Panc1 (cell line): ENCODE results near the gene NTM. TPM values are rescaled to one million over a fixed set of nuclear protein-coding genes. Genes with fewer than 3 reads are reported as not detected.

Experiments
- ATAC-seq: fragments of 200-7000 bp; cut with Tn5 transposase; 2 replicates; pipeline ENCODE4 v1.9.1; 2020; ENCODE audit warnings: mild to moderate bottlenecking, moderate library complexity
- BruUV-seq: library from RNA; stranded (reverse); fragments of 400-500 nt; replicated peaks from 2 replicates; lab custom pipeline; 2021; lab: Mats Ljungman, UMichigan
- CTCF ChIA-PET: fragments of 300-600 bp; sonication (Branson Sonifier 250); formaldehyde crosslinking; loops from one replicate; lab custom pipeline; 2022; ENCODE audit warnings: antibody characterized with exemption; lab: Charles Lee
- POLR2A ChIA-PET: fragments of 300-600 bp; sonication (Branson Sonifier 250); formaldehyde crosslinking; loops from one replicate; lab custom pipeline; 2022; ENCODE audit warnings: antibody characterized with exemption; lab: Charles Lee
- DNase-seq: peaks from one replicate; pipeline ENCODE4 v3.0.0-alpha.2; 2010; ENCODE audit warnings: low read depth, low spot score
- H3K27ac ChIP-seq: 2 replicates; pipeline ENCODE4 v1.5.1; 2011; ENCODE audit warnings: mild to moderate bottlenecking, low read length, inconsistent platforms
- H3K27me3 ChIP-seq: fragments of 200-500 bp; sonication (Bioruptor generic); 2 replicates; pipeline ENCODE4 v1.6.0; 2014; ENCODE audit warnings: low read length, inconsistent platforms; ENCODE audit not compliant: control insufficient read depth, insufficient read depth
- H3K36me3 ChIP-seq: fragments of 200-500 bp; sonication (Bioruptor generic); 2 replicates; pipeline ENCODE4 v1.5.1; 2014; ENCODE audit warnings: inconsistent platforms, mild to moderate bottlenecking, low read length, moderate library complexity; ENCODE audit not compliant: control insufficient read depth, insufficient read depth
- H3K4me1 ChIP-seq: 2 replicates; pipeline ENCODE4 v1.5.1; 2011; ENCODE audit warnings: inconsistent platforms, mild to moderate bottlenecking, low read length, moderate library complexity; ENCODE audit not compliant: control insufficient read depth, insufficient read depth
- H3K4me3 ChIP-seq, 2 experiments: 2 replicates each; pipeline ENCODE4 v1.5.1; 2011 to 2012; ENCODE audit warnings: low read depth in 2 of 2, low read length in 2 of 2, mild to moderate bottlenecking in 2 of 2, inconsistent platforms in 1 of 2, moderate library complexity in 1 of 2
- H3K9me3 ChIP-seq: fragments of 200-500 bp; sonication (Bioruptor generic); 2 replicates; pipeline ENCODE4 v1.5.1; 2014; ENCODE audit warnings: low read depth, mild to moderate bottlenecking, inconsistent platforms, low read length, moderate library complexity; ENCODE audit not compliant: control insufficient read depth, insufficient read depth
- CTCF ChIP-seq: fragments of 450-650 bp; IDR thresholded peaks from 2 replicates; pipeline ENCODE4 v1.5.1; 2017; ENCODE audit warnings: mild to moderate bottlenecking
- POLR2AphosphoS5 ChIP-seq: IDR thresholded peaks from 2 replicates; pipeline ENCODE4 v1.6.1; 2012; ENCODE audit warnings: mild to moderate bottlenecking, low read depth, low read length, moderate library complexity
- REST ChIP-seq, 2 experiments: IDR thresholded peaks; 2 replicates each; pipeline ENCODE4 v1.6.1; 2011 to 2012; ENCODE audit warnings: low read depth in 2 of 2, control low read depth in 1 of 2, low read length in 1 of 2, mild to moderate bottlenecking in 1 of 2, moderate library complexity in 1 of 2; ENCODE audit not compliant: insufficient read depth in 1 of 2
- SIN3A ChIP-seq: IDR thresholded peaks from 2 replicates; pipeline ENCODE4 v1.6.1; 2012; ENCODE audit warnings: low read depth, mild to moderate bottlenecking, low read length, moderate library complexity, borderline replicate concordance; ENCODE audit not compliant: insufficient read depth
- TCF7L2 ChIP-seq: IDR thresholded peaks from 2 replicates; pipeline ENCODE4 v1.6.1; 2011; ENCODE audit warnings: mild to moderate bottlenecking, low read depth, low read length, inconsistent platforms
- in situ Hi-C: cut with HindIII; loops from 2 replicates; pipeline ENCODE4 v1.10.0; 2016; ENCODE audit warnings: low sequenced_read_pairs, low pct_unique_long_range_greater_than_20kb
- intact Hi-C: fragments of 100-400 bp; cut with micrococcal nuclease; formaldehyde crosslinking; loops from one replicate; pipeline ENCODE4 v1.10.0; 2022; ENCODE audit not compliant: unreplicated experiment
- total RNA-seq: library from RNA; stranded (reverse); gene quantifications from one replicate; pipeline ENCODE4 v1.2.1, GENCODE V29; 2021; ENCODE audit not compliant: unreplicated experiment

The NTM gene
- total RNA-seq, 1 experiment from 2014 or later = 0.10 TPM

- no peak overlapping the region for H3K27ac ChIP-seq
- H3K4me3 ChIP-seq = no peak overlapping the region
- H3K36me3 ChIP-seq = no peaks in the 10 kb centered on the region
- no peaks in the 10 kb centered on the region for H3K27me3 ChIP-seq
- CTCF ChIA-PET = no interaction called here
- H3K4me1 ChIP-seq = no peaks in the 10 kb centered on the region
- TF ChIP-seq TCF7L2 = no peak
- no peak for TF ChIP-seq SIN3A
- no peak for TF ChIP-seq REST (IDR thresholded peaks at IDR 0.05; ENCODE audit: insufficient read depth in 1 of 2, low read depth in 2 of 2, low read length in 1 of 2)
- TF ChIP-seq CTCF = no peak
- TF ChIP-seq POLR2AphosphoS5 = no peak
- POLR2A ChIA-PET = no interaction called here
- DNase-seq (no peak), ATAC-seq (no peak)
- no TSS peak for BruUV-seq
- intact Hi-C loops = no loop called here
- H3K9me3 ChIP-seq = no peaks in the 10 kb centered on the region
- in situ Hi-C loops = no loop called here
Observed at GRCh38 chr11:131838016-131838415, 467.6 kb downstream of the NTM start.

GRCh38 chr11:131839326-131839725, 468.9 kb downstream of the NTM start:
- in situ Hi-C loops = no loop called here
- Histone ChIP-seq H3K4me1 (no peaks in the 10 kb centered on the region), H3K9me3 (no peaks in the 10 kb centered on the region), H3K4me3 (no peak overlapping the region), H3K27ac (no peak overlapping the region), H3K27me3 (no peaks in the 10 kb centered on the region), H3K36me3 (no peaks in the 10 kb centered on the region)
- no TSS peak for BruUV-seq
- TF ChIP-seq CTCF (no peak), POLR2AphosphoS5 (no peak), SIN3A (no peak), REST (IDR thresholded peaks at IDR 0.05; ENCODE audit: insufficient read depth in 1 of 2, low read depth in 2 of 2, low read length in 1 of 2) (no peak), TCF7L2 (no peak)
- ChIA-PET POLR2A (no interaction called here), CTCF (no interaction called here)
- no peak for ATAC-seq
- intact Hi-C loops = no loop called here
- DNase-seq = no peak
